GM10248 (cell line): Measurements from ENCODE around the gene NUP58.
"Not testable (repeated sequence)": the region's sequence is repeated elsewhere in the genome, so short reads cannot be mapped to it uniquely, and the experiment has no call there.

ENCODE experiments used
- CTCF ChIA-PET: fragments of 300-600 bp; sonication (Branson Sonifier 250); formaldehyde crosslinking; extraction: SDS; loops from one replicate; lab custom pipeline; 2021; ENCODE audit warnings: antibody characterized with exemption; lab: Yijun Ruan, JAX
- POLR2A ChIA-PET: fragments of 350-650 bp; sonication (Branson Sonifier 250); formaldehyde crosslinking; extraction: SDS; loops from one replicate; lab custom pipeline; 2020; ENCODE audit warnings: antibody characterized with exemption; lab: Yijun Ruan, JAX
- DNase-seq: peaks from one replicate; pipeline ENCODE4 v3.0.0; 2012; ENCODE audit errors: extremely low spot score
- CTCF ChIP-seq: IDR thresholded peaks from 2 replicates; pipeline ENCODE4 v1.5.1; 2012; ENCODE audit warnings: mild to moderate bottlenecking, low read depth; ENCODE audit errors: extremely low read depth, missing control alignments, control extremely low read depth

Gene NUP58

GRCh38 chr13:25295701-25296100 is 5.7 kb upstream of the NUP58 start:
- DNase-seq: no peak
- POLR2A ChIA-PET: no interaction called here
- no peak for TF ChIP-seq CTCF
- CTCF ChIA-PET: interaction anchor here (1.6 to 2.1 kb wide), 2 partner anchors 9 to 10 kb away, joined by 3 to 9 read pairs; partner anchors contain the start of gene MTMR6

- no peak for DNase-seq
- no peak for TF ChIP-seq CTCF
- ChIA-PET POLR2A (no interaction called here), CTCF (no interaction called here)
These were observed 521 bp upstream of the NUP58 start for GRCh38 chr13:25300861-25301346.

GRCh38 chr13:25302121-25302520 is 696 bp downstream of the NUP58 start:
- CTCF ChIA-PET: interaction anchor here (2.8 kb wide), 1 partner anchor 15 kb away, joined by 19 read pairs; the partner anchor contains the start of gene MTMR6
- POLR2A ChIA-PET: no interaction called here
- DNase-seq: no peak
- TF ChIP-seq CTCF: no peak

- POLR2A ChIA-PET: interaction anchor here (0.7 kb wide), 1 partner anchor 63 kb away, joined by 3 read pairs; no protein-coding TSS in a partner anchor
- no peak for TF ChIP-seq CTCF
- no peak for DNase-seq
- CTCF ChIA-PET: interaction anchor here (0.8 kb wide), 1 partner anchor 11 kb away, joined by 3 read pairs; no protein-coding TSS in a partner anchor
These were observed 5.4 kb downstream of the NUP58 start for GRCh38 chr13:25306671-25307464.

GRCh38 chr13:25310891-25311290 is 9.5 kb downstream of the NUP58 start:
- POLR2A ChIA-PET: no interaction called here
- CTCF ChIA-PET: no interaction called here
- TF ChIP-seq CTCF: no peak
- DNase-seq: no peak

GRCh38 chr13:25318946-25319345 is 17.5 kb downstream of the NUP58 start:
- POLR2A ChIA-PET, CTCF ChIA-PET, DNase-seq: not testable (repeated sequence)

GRCh38 chr13:25319771-25320170 is 18.3 kb downstream of the NUP58 start:
- DNase-seq: no peak
- ChIA-PET CTCF (interaction anchor here (1.2 to 1.8 kb wide), 2 partner anchors 14 to 33 kb away, joined by 3 to 4 read pairs; no protein-coding TSS in a partner anchor), POLR2A (no interaction called here)
- no peak for TF ChIP-seq CTCF
